OCI-LY1 (cell line): ENCODE data around the gene SPHK2.

Experiments used
- H2AFZ ChIP-seq: fragments of 200-600 bp; sonication (generic), shearing (Covaris generic); 2 replicates; pipeline ENCODE4 v1.6.0; 2014; ENCODE audit warnings: antibody characterized with exemption, mild to moderate bottlenecking, low read length
- H3F3A ChIP-seq: fragments of 200-600 bp; sonication (generic), shearing (Covaris generic); 2 replicates; pipeline ENCODE4 v1.6.0; 2014; ENCODE audit warnings: mild to moderate bottlenecking, antibody characterized with exemption, low read length, moderate library complexity; ENCODE audit not compliant: insufficient read depth
- H3K27ac ChIP-seq: fragments of 200-600 bp; sonication (generic); 2 replicates; pipeline ENCODE4 v1.5.1; 2014; ENCODE audit warnings: low read length, mixed run types, mild to moderate bottlenecking, low read depth; ENCODE audit not compliant: poor library complexity, severe bottlenecking
- H3K27me3 ChIP-seq: fragments of 200-600 bp; sonication (generic); 2 replicates; pipeline ENCODE4 v1.6.0; 2014; ENCODE audit warnings: antibody characterized with exemption, mild to moderate bottlenecking, low read length, moderate library complexity; ENCODE audit not compliant: insufficient read depth
- H3K36me3 ChIP-seq: fragments of 200-600 bp; sonication (generic); 2 replicates; pipeline ENCODE4 v1.6.1; 2014; ENCODE audit warnings: mild to moderate bottlenecking, antibody characterized with exemption, low read length, moderate library complexity, mixed read lengths; ENCODE audit not compliant: insufficient read depth
- H3K4me1 ChIP-seq: fragments of 200-600 bp; sonication (generic); 2 replicates; pipeline ENCODE4 v1.5.1; 2014; ENCODE audit warnings: mild to moderate bottlenecking, low read length, moderate library complexity; ENCODE audit not compliant: insufficient read depth, severe bottlenecking
- H3K4me2 ChIP-seq: fragments of 200-600 bp; sonication (generic), shearing (Covaris generic); 2 replicates; pipeline ENCODE4 v1.6.1; 2014; ENCODE audit warnings: low read length
- H3K4me3 ChIP-seq: fragments of 200-600 bp; sonication (generic); 2 replicates; pipeline ENCODE4 v1.5.1; 2014; ENCODE audit warnings: low read length, low read depth, mild to moderate bottlenecking, mixed read lengths; ENCODE audit not compliant: poor library complexity, severe bottlenecking
- H3K79me2 ChIP-seq: fragments of 200-600 bp; shearing (Covaris generic); 2 replicates; pipeline ENCODE4 v1.6.1; 2016; ENCODE audit warnings: mixed run types, low read length, mixed read lengths; ENCODE audit not compliant: insufficient read depth
- H3K9ac ChIP-seq: fragments of 200-600 bp; sonication (generic), shearing (Covaris generic); 2 replicates; pipeline ENCODE4 v1.6.1; 2014; ENCODE audit warnings: mild to moderate bottlenecking, low read length, mixed read lengths
- H3K9me2 ChIP-seq: fragments of 200-600 bp; sonication (generic), shearing (Covaris generic); 2 replicates; pipeline ENCODE4 v1.6.1; 2014; ENCODE audit warnings: low read depth, mild to moderate bottlenecking, low read length, mixed read lengths
- H3K9me3 ChIP-seq: fragments of 200-600 bp; shearing (Covaris generic); 2 replicates; pipeline ENCODE4 v1.6.1; 2014; ENCODE audit warnings: low read length, mixed read lengths
- H4K20me1 ChIP-seq: fragments of 200-600 bp; sonication (generic), shearing (Covaris generic); 2 replicates; pipeline ENCODE4 v1.6.0; 2016; ENCODE audit warnings: mild to moderate bottlenecking, low read length; ENCODE audit not compliant: insufficient read depth
- CTCF ChIP-seq: fragments of 200-600 bp; sonication (generic), shearing (Covaris generic); IDR thresholded peaks from 2 replicates; pipeline ENCODE4 v1.5.1; 2017; ENCODE audit warnings: mild to moderate bottlenecking, antibody characterized with exemption, low read length, moderate library complexity, mixed read lengths
- EZH2 ChIP-seq: fragments of 200-600 bp; sonication (generic), shearing (Covaris generic); IDR thresholded peaks from 2 replicates; pipeline ENCODE4 v1.8.0; 2017; ENCODE audit warnings: borderline replicate concordance, mixed run types, mild to moderate bottlenecking, antibody characterized with exemption, low read length, moderate library complexity, mixed read lengths

The SPHK2 gene

GRCh38 chr19:48671446-48671995 lies 52.2 kb downstream of the SPHK2 start:
- no peak overlapping the region for H2AFZ ChIP-seq
- H3K9me3 ChIP-seq, result no peaks in the 10 kb centered on the region
- H3K9ac ChIP-seq, result no peak overlapping the region
- H3K79me2 ChIP-seq, result no peaks in the 10 kb centered on the region
- H3K4me2 ChIP-seq, result no peak overlapping the region
- peaks cover 6% of the 10 kb centered on the region for H3K4me1 ChIP-seq
- H3K27me3 ChIP-seq, result 0 out of 2 replicates have a peak, but pooled peaks cover 5% of the 10 kb centered on the region
- no peaks in the 10 kb centered on the region for H3K36me3 ChIP-seq
- H3K27ac ChIP-seq, result no peak overlapping the region
- TF ChIP-seq EZH2 (no peak), CTCF (no peak)
- H3K4me3 ChIP-seq, result no peak overlapping the region
- H3F3A ChIP-seq, result no peaks in the 10 kb centered on the region
- H4K20me1 ChIP-seq, result no peaks in the 10 kb centered on the region
- no peaks in the 10 kb centered on the region for H3K9me2 ChIP-seq

- H3K4me2 ChIP-seq, result no peak within 1 kb of the TSS
- H3K4me3 ChIP-seq, result no peak within 1 kb of the TSS
- peaks cover 6% of the 10 kb centered on the region for H3K4me1 ChIP-seq
- no peak within 1 kb of the TSS for H2AFZ ChIP-seq
- no peaks in the 10 kb centered on the region for H3F3A ChIP-seq
- no peaks in the 10 kb centered on the region for H3K9me3 ChIP-seq
- TF ChIP-seq EZH2 (no peak), CTCF (no peak)
- no peaks in the 10 kb centered on the region for H4K20me1 ChIP-seq
- H3K79me2 ChIP-seq, result no peaks in the 10 kb centered on the region
- H3K9ac ChIP-seq, result no peak within 1 kb of the TSS
- H3K36me3 ChIP-seq, result no peaks in the 10 kb centered on the region
- H3K9me2 ChIP-seq, result no peaks in the 10 kb centered on the region
- H3K27me3 ChIP-seq, result 0 out of 2 replicates have a peak, but pooled peaks cover 5% of the 10 kb centered on the region
- no peak within 1 kb of the TSS for H3K27ac ChIP-seq
Observed at GRCh38 chr19:48672994-48673393, 53.7 kb downstream of the SPHK2 start, which contains the start of gene NTN5. NTN5 (minus strand) TSS chr19:48673017; CDS start chr19:48670986, 2,031 bp downstream.

GRCh38 chr19:48673436-48674100 lies 54.3 kb downstream of the SPHK2 start:
- Histone ChIP-seq H3K4me2 (no peak overlapping the region), H3K79me2 (no peaks in the 10 kb centered on the region), H3K9me2 (no peaks in the 10 kb centered on the region), H3K4me1 (peaks cover 6% of the 10 kb centered on the region), H3F3A (no peaks in the 10 kb centered on the region), H3K9ac (no peak overlapping the region), H3K36me3 (no peaks in the 10 kb centered on the region), H3K27ac (no peak overlapping the region), H3K9me3 (no peaks in the 10 kb centered on the region), H3K27me3 (0 out of 2 replicates have a peak, but pooled peaks cover 5% of the 10 kb centered on the region), H2AFZ (no peak overlapping the region), H3K4me3 (no peak overlapping the region), H4K20me1 (no peaks in the 10 kb centered on the region)
- no peak for TF ChIP-seq EZH2
- no peak for TF ChIP-seq CTCF
